Measurements from ENCODE around the gene KRTAP9-6.
"Not testable (repeated sequence)": the region's sequence is repeated elsewhere in the genome, so short reads cannot be mapped to it uniquely, and the experiment has no call there.

DNA sequence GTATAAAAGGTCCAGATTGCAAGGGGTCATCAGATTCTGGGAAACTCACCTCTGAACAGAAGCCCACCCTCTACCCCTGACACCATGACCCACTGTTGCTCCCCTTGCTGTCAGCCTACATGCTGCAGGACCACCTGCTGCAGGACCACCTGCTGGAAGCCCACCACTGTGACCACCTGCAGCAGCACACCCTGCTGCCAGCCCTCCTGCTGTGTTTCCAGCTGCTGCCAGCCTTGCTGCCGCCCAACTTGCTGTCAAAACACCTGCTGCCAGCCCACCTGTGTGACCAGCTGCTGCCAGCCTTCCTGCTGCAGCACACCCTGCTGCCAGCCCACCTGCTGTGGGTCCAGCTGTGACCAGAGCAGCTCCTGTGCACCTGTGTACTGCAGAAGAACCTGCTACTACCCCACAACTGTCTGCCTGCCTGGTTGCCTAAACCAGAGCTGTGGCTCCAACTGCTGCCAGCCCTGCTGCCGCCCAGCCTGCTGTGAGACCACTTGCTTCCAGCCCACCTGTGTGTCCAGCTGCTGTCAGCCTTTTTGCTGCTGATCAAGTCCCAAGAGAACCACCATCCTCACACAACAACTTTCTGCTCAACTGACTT is 15.4 kb upstream of the KRTAP9-6 start, which contains the start of gene KRTAP9-4:
- TF ChIP-seq, protein P1, sequence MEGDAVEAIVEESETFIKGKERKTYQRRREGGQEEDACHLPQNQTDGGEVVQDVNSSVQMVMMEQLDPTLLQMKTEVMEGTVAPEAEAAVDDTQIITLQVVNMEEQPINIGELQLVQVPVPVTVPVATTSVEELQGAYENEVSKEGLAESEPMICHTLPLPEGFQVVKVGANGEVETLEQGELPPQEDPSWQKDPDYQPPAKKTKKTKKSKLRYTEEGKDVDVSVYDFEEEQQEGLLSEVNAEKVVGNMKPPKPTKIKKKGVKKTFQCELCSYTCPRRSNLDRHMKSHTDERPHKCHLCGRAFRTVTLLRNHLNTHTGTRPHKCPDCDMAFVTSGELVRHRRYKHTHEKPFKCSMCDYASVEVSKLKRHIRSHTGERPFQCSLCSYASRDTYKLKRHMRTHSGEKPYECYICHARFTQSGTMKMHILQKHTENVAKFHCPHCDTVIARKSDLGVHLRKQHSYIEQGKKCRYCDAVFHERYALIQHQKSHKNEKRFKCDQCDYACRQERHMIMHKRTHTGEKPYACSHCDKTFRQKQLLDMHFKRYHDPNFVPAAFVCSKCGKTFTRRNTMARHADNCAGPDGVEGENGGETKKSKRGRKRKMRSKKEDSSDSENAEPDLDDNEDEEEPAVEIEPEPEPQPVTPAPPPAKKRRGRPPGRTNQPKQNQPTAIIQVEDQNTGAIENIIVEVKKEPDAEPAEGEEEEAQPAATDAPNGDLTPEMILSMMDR (conservative IDR thresholded peaks at IDR 0.05), result not testable (repeated sequence)
- TF ChIP-seq ZFX (IDR thresholded peaks at IDR 0.05), result not testable (repeated sequence)

Measured in C4-2B (cell line).